HG03103 (cell line): ENCODE data around the gene VARS1.
"Not testable (repeated sequence)": the region's sequence is repeated elsewhere in the genome, so short reads cannot be mapped to it uniquely, and the experiment has no call there.

Experiments used
- ATAC-seq: cut with Tn5 transposase; IDR thresholded peaks from one replicate; pipeline ENCODE4 v1.9.1; 2021; ENCODE audit warnings: low read depth; ENCODE audit not compliant: unreplicated experiment

The VARS1 gene

GRCh38 chr6:31794866-31795615 lies 511 bp downstream of the VARS1 start:
- ATAC-seq: no peak

GRCh38 chr6:31794294-31794865 lies 1.2 kb downstream of the VARS1 start:
- no peak for ATAC-seq

DNA sequence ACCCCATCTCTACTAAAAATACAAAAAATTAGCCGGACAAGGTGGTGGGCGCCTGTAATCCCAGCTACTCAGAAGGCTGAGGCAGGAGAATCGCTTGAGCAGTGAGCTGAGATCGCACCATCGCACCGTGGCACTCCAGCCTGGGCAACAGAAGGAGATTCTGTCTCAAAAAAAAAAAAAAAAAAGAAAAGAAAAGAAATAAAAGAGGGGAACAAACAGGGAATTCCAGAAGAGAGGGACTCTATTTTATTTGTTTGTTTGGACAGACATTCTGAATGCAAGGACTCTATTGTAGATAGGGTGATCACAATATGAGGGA lies 1.7 kb downstream of the VARS1 start:
- ATAC-seq: not testable (repeated sequence)

DNA sequence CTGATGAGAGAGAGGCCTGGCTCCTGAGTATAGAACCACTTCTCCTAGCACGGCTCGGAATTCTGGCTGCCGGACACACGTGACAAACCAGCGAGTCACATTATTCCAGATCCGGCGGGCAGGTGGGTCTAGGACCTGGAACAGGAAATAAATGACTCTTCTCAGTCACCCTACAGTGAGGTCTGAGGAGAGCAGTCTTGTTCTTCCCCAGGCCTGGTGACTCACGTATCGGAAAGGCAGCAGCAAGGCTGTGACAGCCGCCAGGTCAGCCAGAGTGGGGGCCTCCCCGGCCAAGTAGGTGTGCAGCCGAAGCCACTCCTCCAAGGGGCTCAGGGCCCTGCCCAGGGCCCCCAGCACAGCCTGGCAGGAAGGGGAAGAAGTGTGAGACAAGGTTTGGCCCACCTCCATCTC lies 2.8 kb downstream of the VARS1 start:
- ATAC-seq: no peak

DNA sequence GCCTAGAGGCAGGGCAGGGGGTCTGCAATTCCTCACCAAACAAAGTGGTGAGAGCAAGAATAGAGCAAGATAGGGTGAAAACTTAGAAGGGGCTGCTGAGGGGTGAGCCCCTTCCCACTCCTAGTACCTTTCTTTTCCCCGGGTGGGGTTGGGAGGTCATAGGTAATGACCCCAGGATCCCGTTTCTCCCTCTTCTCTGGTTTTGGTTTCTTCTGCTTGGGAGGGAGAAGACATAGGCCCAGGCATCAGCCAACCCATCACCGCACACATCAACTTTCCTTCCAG lies 3.5 kb downstream of the VARS1 start:
- ATAC-seq: no peak

- ATAC-seq: no peak
Measured at GRCh38 chr6:31791324-31792089, 4.0 kb downstream of the VARS1 start.

GRCh38 chr6:31785475-31785874 lies 10.1 kb downstream of the VARS1 start:
- ATAC-seq: no peak

GRCh38 chr6:31784098-31784925 lies 11.2 kb downstream of the VARS1 start:
- ATAC-seq: no peak

GRCh38 chr6:31782126-31782855 lies 13.3 kb downstream of the VARS1 start:
- ATAC-seq: no peak

GRCh38 chr6:31781244-31782125 lies 14.1 kb downstream of the VARS1 start:
- ATAC-seq: no peak

GRCh38 chr6:31780507-31781243 lies 14.9 kb downstream of the VARS1 start:
- ATAC-seq: no peak

DNA sequence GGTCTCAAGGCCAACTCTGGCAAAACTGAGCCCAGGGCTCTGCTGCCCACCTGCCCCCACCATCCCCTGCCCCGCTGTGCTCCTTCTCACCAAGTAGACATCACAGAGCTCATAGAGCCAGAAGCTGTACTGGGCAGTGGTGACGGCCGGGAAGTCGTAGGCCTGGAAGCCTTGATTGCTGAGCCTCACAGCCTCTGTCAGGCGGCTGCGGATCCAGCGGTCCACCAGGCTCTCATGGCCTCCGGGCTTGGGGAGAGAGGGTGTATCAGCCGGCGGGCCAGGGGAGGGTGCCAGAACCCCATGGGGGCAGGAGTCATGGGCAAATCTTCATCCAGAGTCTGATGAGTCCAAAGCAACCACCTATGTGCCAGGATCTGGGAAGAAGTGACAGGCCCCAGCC lies 15.6 kb downstream of the VARS1 start:
- no peak for ATAC-seq

DNA sequence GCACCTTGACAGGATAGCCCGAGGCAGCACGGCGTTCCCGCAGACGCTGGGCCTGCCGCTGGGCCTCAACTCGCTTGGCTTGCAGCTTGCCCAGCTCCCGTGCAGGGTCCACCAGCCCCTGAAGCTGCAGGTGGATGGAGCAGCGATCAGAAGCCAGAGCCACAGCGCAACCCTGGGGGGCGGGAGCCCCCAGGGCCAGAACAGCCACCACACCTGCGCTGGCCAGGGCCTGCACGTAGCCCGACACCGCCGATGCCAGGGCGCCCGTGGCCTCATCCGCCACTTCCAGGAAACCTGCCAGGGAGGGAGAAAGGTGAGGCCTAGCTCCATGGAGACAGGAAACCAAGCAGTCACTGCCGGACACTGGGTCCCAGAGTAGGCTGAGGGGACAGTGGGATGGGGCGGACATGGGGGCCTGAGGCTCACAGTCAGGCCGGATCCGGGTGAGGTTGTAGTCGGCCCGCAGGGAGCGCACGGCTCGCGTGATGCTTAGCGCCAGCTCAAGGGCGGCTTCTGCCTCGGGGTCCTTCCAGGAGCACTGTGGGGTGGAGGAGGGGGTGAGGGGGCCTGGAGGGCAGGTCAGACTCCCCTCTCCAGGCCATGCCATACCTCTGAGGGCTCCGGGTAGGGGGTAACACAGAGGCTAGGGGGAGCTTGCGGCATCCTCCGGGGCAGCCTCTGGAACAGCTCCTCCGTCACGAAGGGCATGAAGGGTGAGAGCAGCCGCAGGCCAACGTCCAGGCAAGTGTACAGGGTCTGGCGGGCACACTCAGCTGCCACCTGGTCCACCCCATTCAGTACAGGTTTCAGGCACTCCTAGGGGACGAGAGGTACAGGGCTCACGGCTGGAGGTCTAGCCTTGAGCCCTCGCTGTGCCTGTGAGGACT lies 16.3 kb downstream of the VARS1 start:
- ATAC-seq: no peak

- no peak for ATAC-seq
Measured at GRCh38 chr6:31778193-31778592, 17.4 kb downstream of the VARS1 start.

GRCh38 chr6:31777667-31778050 lies 17.9 kb downstream of the VARS1 start:
- ATAC-seq: no peak

DNA sequence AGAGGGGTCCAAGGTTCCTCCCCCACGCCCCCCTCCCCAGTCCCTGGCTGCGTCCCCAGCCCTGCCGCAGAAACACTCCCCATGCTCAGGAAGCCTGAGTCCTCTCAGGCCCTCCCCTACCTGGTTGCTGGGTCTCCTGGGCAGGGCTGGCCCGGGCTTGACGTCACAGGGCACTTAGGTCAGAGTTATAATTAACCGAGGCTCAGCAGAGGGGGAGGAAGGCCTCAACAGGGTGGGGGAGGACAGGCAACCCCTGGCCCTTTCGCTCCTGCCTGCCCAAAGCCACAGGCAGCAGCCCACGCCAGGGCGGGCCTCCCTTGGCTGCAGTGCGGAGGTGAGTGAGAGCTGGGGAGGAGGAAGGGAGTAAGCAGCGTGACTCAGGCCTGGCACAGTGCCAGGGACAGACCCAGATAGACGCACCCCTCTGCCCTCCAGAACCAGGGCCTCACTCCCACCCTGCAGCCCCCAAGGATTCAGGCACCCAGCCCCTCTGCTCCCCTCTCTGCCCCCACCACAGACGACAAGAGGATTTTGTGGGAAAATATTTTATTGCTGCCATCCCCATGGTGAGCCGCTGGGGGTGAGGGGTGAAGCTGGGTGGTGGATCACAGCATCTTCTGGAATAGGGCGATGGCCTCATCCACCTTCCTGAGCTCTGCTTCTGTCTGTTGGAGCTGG lies 18.4 kb downstream of the VARS1 start, which contains the start of gene VWA7:
Gene VWA7 (minus strand): TSS at position 340 of the 678 bp plus-strand sequence. CDS start 549 bp downstream, outside the sequence.
- ATAC-seq: no peak

DNA sequence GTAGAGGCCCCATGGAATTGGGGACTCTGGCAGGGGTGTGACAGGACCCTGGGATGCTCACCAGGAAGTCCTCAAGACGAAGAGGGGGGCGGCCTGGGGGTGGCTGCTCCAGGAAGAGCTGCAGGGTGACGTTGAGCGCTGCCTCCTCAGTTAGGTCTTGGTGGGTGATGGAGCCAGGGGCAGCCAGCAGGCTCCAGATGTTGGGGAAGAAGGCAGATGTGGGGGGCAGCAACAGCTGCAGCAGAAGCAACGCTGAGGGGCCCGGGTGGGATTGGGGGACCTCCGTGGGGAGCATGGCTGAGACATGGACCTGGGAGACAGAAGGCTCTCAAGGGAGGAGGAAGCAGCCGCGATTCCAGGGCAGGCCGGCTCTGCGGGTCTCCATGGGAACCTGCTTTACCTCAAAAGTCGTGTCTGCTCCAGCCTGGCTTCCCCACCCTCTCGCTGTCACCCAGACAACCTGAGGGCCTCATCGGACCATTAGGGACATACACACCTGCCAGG lies 19.0 kb downstream of the VARS1 start:
- ATAC-seq: no peak
